A549 (cell line): Measurements from ENCODE around the gene NSD2. TPM values are rescaled to one million over a fixed set of nuclear protein-coding genes. Genes with fewer than 3 reads are reported as not detected.

Source experiments
- ATAC-seq, 2 experiments: fragments of 200-7000 bp in 1 of 2; fragments of >200 bp in 1 of 2; cut with Nextera tagmentation in 1 of 2; cut with Tn5 transposase in 1 of 2; 3 replicates each; pipeline versions ENCODE4 v1.8.0 to v1.9.1; 2018 to 2020; ENCODE audit warnings: mild to moderate bottlenecking in 1 of 2, moderate library complexity in 1 of 2
- CTCF ChIA-PET: fragments of 300-600 bp; sonication (Branson Sonifier 250); formaldehyde crosslinking; extraction: SDS; loops from one replicate; lab custom pipeline; 2021; ENCODE audit warnings: antibody characterized with exemption, inconsistent platforms; lab: Yijun Ruan, JAX
- POLR2A ChIA-PET: fragments of 350-600 bp; formaldehyde crosslinking; extraction: SDS; loops from one replicate; lab custom pipeline; 2021; ENCODE audit warnings: antibody characterized with exemption, inconsistent platforms; lab: Yijun Ruan, JAX
- DNase-seq, 2 experiments: peaks; one replicate each; pipeline versions ENCODE4 v3.0.0 to v3.0.0-alpha.2; 2011 to 2016; ENCODE audit warnings: low read depth in 1 of 2, low spot score in 1 of 2
- FAIRE-seq: peaks from 2 replicates; lab custom pipeline; 2011; peaks lifted over from hg19 to GRCh38; lab: Jason Lieb, UNC
- H3K27ac ChIP-seq, 2 experiments: fragments of >200 bp; sonication (Bioruptor Twin); formaldehyde crosslinking; 3 replicates each; pipeline ENCODE4 v1.5.1; 2016 to 2017
- H3K4me1 ChIP-seq: fragments of >200 bp; sonication (Bioruptor Twin); formaldehyde crosslinking; 3 replicates; pipeline ENCODE4 v1.6.1; 2016
- H3K4me2 ChIP-seq: fragments of >200 bp; sonication (Bioruptor Twin); formaldehyde crosslinking; 3 replicates; pipeline ENCODE4 v1.6.1; 2016
- H3K4me3 ChIP-seq: fragments of >200 bp; sonication (Bioruptor Twin); formaldehyde crosslinking; 3 replicates; pipeline ENCODE4 v1.5.1; 2016
- H3K9me3 ChIP-seq: fragments of >200 bp; sonication (Bioruptor Twin); formaldehyde crosslinking; 3 replicates; pipeline ENCODE4 v1.6.1; 2016
- BCL3 ChIP-seq: fragments of >200 bp; sonication (Bioruptor Twin); formaldehyde crosslinking; IDR thresholded peaks from 3 replicates; pipeline ENCODE4 v1.6.1; 2016
- CBX2 ChIP-seq: fragments of 200-600 bp; sonication (generic); IDR thresholded peaks from 2 replicates; pipeline ENCODE4 v1.6.1; 2016; ENCODE audit warnings: low read depth, mild to moderate bottlenecking, borderline replicate concordance
- CEBPB ChIP-seq, 2 experiments: fragments of >200 bp in 1 of 2; sonication (Bioruptor Twin) in 1 of 2; formaldehyde crosslinking in 1 of 2; IDR thresholded peaks; 2 replicates each; pipeline ENCODE4 v1.6.1; 2012 to 2016
- CHD2 ChIP-seq: fragments of 150-350 bp; IDR thresholded peaks from 2 replicates; pipeline ENCODE4 v1.6.1; 2014; ENCODE audit warnings: low read length; ENCODE audit not compliant: partially characterized antibody
- CHD4 ChIP-seq: fragments of 200-600 bp; sonication (generic); IDR thresholded peaks from 2 replicates; pipeline ENCODE4 v1.6.1; 2016; ENCODE audit warnings: antibody characterized with exemption, mild to moderate bottlenecking, borderline replicate concordance
- EHF ChIP-seq: fragments of 250-450 bp; sonication (Bioruptor Pico); IDR thresholded peaks from 2 replicates; pipeline ENCODE4 v1.5.0; 2020; ENCODE audit warnings: mild to moderate bottlenecking
- FOXS1 ChIP-seq: fragments of 250-450 bp; sonication (Bioruptor Pico); IDR thresholded peaks from 2 replicates; pipeline ENCODE4 v1.5.0; 2020; ENCODE audit warnings: mild to moderate bottlenecking, moderate library complexity
- GATA3 ChIP-seq: IDR thresholded peaks from 2 replicates; pipeline ENCODE4 v1.6.1; 2012; ENCODE audit warnings: borderline replicate concordance
- HEYL ChIP-seq: fragments of 250-450 bp; sonication (Bioruptor Pico); IDR thresholded peaks from 2 replicates; pipeline ENCODE4 v1.8.0; 2021; ENCODE audit warnings: mild to moderate bottlenecking, moderate library complexity
- HMGXB4 ChIP-seq: fragments of 250-450 bp; sonication (Bioruptor Pico); IDR thresholded peaks from 2 replicates; pipeline ENCODE4 v1.5.0; 2021; ENCODE audit warnings: mild to moderate bottlenecking, moderate library complexity, borderline replicate concordance
- HOXA7 ChIP-seq: fragments of 250-450 bp; sonication (Bioruptor Pico); IDR thresholded peaks from 2 replicates; pipeline ENCODE4 v1.5.0; 2020; ENCODE audit warnings: mild to moderate bottlenecking, moderate library complexity
- HOXB5 ChIP-seq: fragments of 250-450 bp; sonication (Bioruptor Pico); IDR thresholded peaks from 2 replicates; pipeline ENCODE4 v1.5.0; 2020; ENCODE audit warnings: mild to moderate bottlenecking, moderate library complexity
- JUNB ChIP-seq: fragments of >200 bp; sonication (Bioruptor Twin); formaldehyde crosslinking; IDR thresholded peaks from 2 replicates; pipeline ENCODE4 v1.6.1; 2016
- KDM1A ChIP-seq: fragments of 200-600 bp; sonication (generic); IDR thresholded peaks from 2 replicates; pipeline ENCODE4 v1.6.1; 2016; ENCODE audit warnings: low read depth, mild to moderate bottlenecking
- MAZ ChIP-seq: fragments of 150-350 bp; IDR thresholded peaks from 2 replicates; pipeline ENCODE4 v1.6.1; 2014; ENCODE audit warnings: antibody characterized with exemption, low read depth, low read length, borderline replicate concordance
- NPAS2 ChIP-seq: fragments of 250-450 bp; sonication (Bioruptor Pico); IDR thresholded peaks from 2 replicates; pipeline ENCODE4 v1.8.0; 2022; ENCODE audit warnings: mild to moderate bottlenecking, moderate library complexity, borderline replicate concordance
- NR3C1 ChIP-seq: fragments of >200 bp; sonication (Bioruptor Twin); formaldehyde crosslinking; IDR thresholded peaks from 3 replicates; pipeline ENCODE4 v1.6.1; 2017
- PBX3 ChIP-seq: IDR thresholded peaks from 2 replicates; pipeline ENCODE4 v1.6.1; 2012
- RAD21 ChIP-seq, 2 experiments: fragments of >200 bp in 1 of 2; sonication (Bioruptor Twin) in 1 of 2; formaldehyde crosslinking in 1 of 2; IDR thresholded peaks in 1 of 2; conservative IDR thresholded peaks in 1 of 2; 2 replicates in 1 of 2; 3 replicates in 1 of 2; pipeline ENCODE4 v1.6.1; 2012 to 2018; ENCODE audit warnings: inconsistent platforms in 1 of 2
- RFX5 ChIP-seq: fragments of 450-650 bp; IDR thresholded peaks from 2 replicates; pipeline ENCODE4 v1.7.1; 2014; ENCODE audit warnings: antibody characterized with exemption, mild to moderate bottlenecking, moderate library complexity
- RNF2 ChIP-seq: fragments of 200-600 bp; sonication (generic); IDR thresholded peaks from 2 replicates; pipeline ENCODE4 v1.6.1; 2016; ENCODE audit warnings: low read depth, mild to moderate bottlenecking, antibody characterized with exemption, moderate library complexity, borderline replicate concordance
- SMC3 ChIP-seq: fragments of >200 bp; sonication (Bioruptor Twin); formaldehyde crosslinking; IDR thresholded peaks from 3 replicates; pipeline ENCODE4 v1.6.1; 2018; ENCODE audit warnings: inconsistent platforms
- TFCP2L1 ChIP-seq: fragments of 250-450 bp; sonication (Bioruptor Pico); IDR thresholded peaks from 2 replicates; pipeline ENCODE4 v1.5.0; 2021; ENCODE audit warnings: mild to moderate bottlenecking
- TP53 ChIP-seq: fragments of 250-450 bp; sonication (Bioruptor Pico); IDR thresholded peaks from 2 replicates; pipeline ENCODE4 v1.5.0; 2021; ENCODE audit warnings: mild to moderate bottlenecking, moderate library complexity
- USF2 ChIP-seq: fragments of 450-650 bp; IDR thresholded peaks from 2 replicates; pipeline ENCODE4 v1.6.1; 2014; ENCODE audit warnings: antibody characterized with exemption
- ZSCAN20 ChIP-seq: fragments of 250-450 bp; sonication (Bioruptor Pico); IDR thresholded peaks from 2 replicates; pipeline ENCODE4 v1.8.0; 2022; ENCODE audit warnings: mild to moderate bottlenecking, moderate library complexity
- WGBS: methylation state at CpG from one replicate; pipeline ENCODE4 v1.1.6; 2017; ENCODE audit errors: missing lambda C conversion rate; 5-methylcytosine and 5-hydroxymethylcytosine counted together
- polyA plus RNA-seq, 4 experiments: library from polyadenylated mRNA; depleted of rRNA in 3 of 4; stranded (reverse); fragments of >200 nt; fragmentation: RNase III in 1 of 4; extraction: RNeasy Plus Mini Kit Qiagen cat#74134 plus additional on column Dnase treatment in 1 of 4; gene quantifications; 2 replicates in 3 of 4; 3 replicates in 1 of 4; pipeline ENCODE4 v1.2.3, GENCODE V29; 2011 to 2017

NSD2 gene
- polyA plus RNA-seq, 2 of the 4 experiments (the other 2 are of a cell fraction), result 43.8 to 49.3 TPM

GRCh38 chr4:1940566-1940965 is 69.4 kb downstream of the NSD2 start:
- CTCF ChIA-PET, result interaction anchor here (0.7 kb wide), 1 partner anchor 50 kb away, joined by 3 read pairs; no protein-coding TSS in a partner anchor

GRCh38 chr4:1943928-1944327 is 72.7 kb downstream of the NSD2 start:
- ChIA-PET POLR2A (no interaction called here), CTCF (no interaction called here)
- Histone ChIP-seq H3K4me2 (no peak overlapping the region), H3K27ac (no peak overlapping the region), H3K4me1 (peaks cover 11% of the 10 kb centered on the region; the same call in 2 of the 3 replicates), H3K4me3 (no peak overlapping the region), H3K9me3 (no peaks in the 10 kb centered on the region)
- WGBS, result 93% methylated on average over 5 of the region's 7 CpGs
- no peak for FAIRE-seq
- no peak for TF ChIP-seq JUNB
- DNase-seq, result no peak
- ATAC-seq, result no peak

More at GRCh38 chr4:1940566-1940965, 69.4 kb downstream of the NSD2 start:
- H3K9me3 ChIP-seq, result no peaks in the 10 kb centered on the region
- FAIRE-seq, result no peak
- POLR2A ChIA-PET, result no interaction called here
- H3K4me3 ChIP-seq, result no peak overlapping the region
- H3K4me2 ChIP-seq, result no peak overlapping the region
- TF ChIP-seq RFX5, result no peak
- TF ChIP-seq BCL3, result no peak
- no peak for TF ChIP-seq RNF2
- no peak for TF ChIP-seq RAD21 (conservative IDR thresholded peaks at IDR 0.05 in 1 of 2, IDR thresholded peaks at IDR 0.05 in 1 of 2)
- no peak for TF ChIP-seq ZSCAN20
- TF ChIP-seq PBX3, result no peak
- TF ChIP-seq FOXS1 (CRISPR knock-in tag), result no peak
- no peak for TF ChIP-seq TFCP2L1 (CRISPR knock-in tag)
- TF ChIP-seq NPAS2, result no peak
- TF ChIP-seq EHF (CRISPR knock-in tag), result no peak
- TF ChIP-seq USF2, result no peak
- H3K27ac ChIP-seq, result no peak overlapping the region
- 94% methylated on average over 6 of the region's 7 CpGs for WGBS
- no peak for ATAC-seq
- no peak for DNase-seq
- H3K4me1 ChIP-seq, result peaks cover 11% of the 10 kb centered on the region; the same call in 2 of the 3 replicates

- H3K4me3 ChIP-seq, result no peak overlapping the region
- peaks cover 3% of the 10 kb centered on the region; the same call in 2 of the 3 replicates for H3K4me1 ChIP-seq
- DNase-seq (no peak), FAIRE-seq (no peak), ATAC-seq (peak in 1 of 2 experiments; percentile 27; a peak in 1 of 6 replicates)
- H3K27ac ChIP-seq, result no peak overlapping the region
- WGBS, result 87% methylated on average over 10 of the region's 11 CpGs
- ChIA-PET POLR2A (no interaction called here), CTCF (interaction anchor here (1.1 kb wide), 1 partner anchor 10 kb away, joined by 3 read pairs; no protein-coding TSS in a partner anchor)
- no peaks in the 10 kb centered on the region for H3K9me3 ChIP-seq
- H3K4me2 ChIP-seq, result no peak overlapping the region
- TF ChIP-seq PBX3, result no peak
- TF ChIP-seq KDM1A, result no peak
- no peak for TF ChIP-seq USF2
- no peak for TF ChIP-seq MAZ
- TF ChIP-seq CBX2, result no peak
- no peak for TF ChIP-seq HOXB5 (CRISPR knock-in tag)
- TF ChIP-seq CEBPB (IDR thresholded peaks at IDR 0.05), result no peak
- no peak for TF ChIP-seq HMGXB4 (CRISPR knock-in tag)
- no peak for TF ChIP-seq EHF (CRISPR knock-in tag)
- TF ChIP-seq TP53 (CRISPR knock-in tag), result no peak
- TF ChIP-seq NR3C1, result no peak
- TF ChIP-seq HEYL (CRISPR knock-in tag), result no peak
- TF ChIP-seq GATA3, result no peak
- TF ChIP-seq SMC3, result no peak
- no peak for TF ChIP-seq CHD2
- TF ChIP-seq RAD21 (conservative IDR thresholded peaks at IDR 0.05 in 1 of 2, IDR thresholded peaks at IDR 0.05 in 1 of 2), result no peak
- TF ChIP-seq FOXS1 (CRISPR knock-in tag), result no peak
- TF ChIP-seq HOXA7 (CRISPR knock-in tag), result no peak
- no peak for TF ChIP-seq CHD4
These were observed 74.1 kb downstream of the NSD2 start for GRCh38 chr4:1945124-1945895.
